A673 (cell line): ENCODE measurements around the gene GLTP. TPM values are rescaled to one million over a fixed set of nuclear protein-coding genes. Genes with fewer than 3 reads are reported as not detected.

ENCODE experiments used
- BruUV-seq: library from RNA; stranded (reverse); fragments of 400-500 nt; replicated peaks from 2 replicates; lab custom pipeline; 2021; lab: Mats Ljungman, UMichigan
- CTCF ChIA-PET: fragments of 300-600 bp; sonication (Branson Sonifier 250); formaldehyde crosslinking; loops from one replicate; lab custom pipeline; 2022; ENCODE audit warnings: antibody characterized with exemption; lab: Charles Lee
- POLR2A ChIA-PET: fragments of 300-600 bp; sonication (Branson Sonifier 250); formaldehyde crosslinking; loops from one replicate; lab custom pipeline; 2022; ENCODE audit warnings: antibody characterized with exemption; ENCODE audit not compliant: low non-redundant PET; lab: Charles Lee
- DNase-seq: peaks from one replicate; pipeline ENCODE4 v3.0.0-alpha.2; 2015; ENCODE audit warnings: low spot score
- H3K27ac ChIP-seq: fragments of 200-600 bp; sonication (generic); 2 replicates; pipeline ENCODE4 v1.5.1; 2016; ENCODE audit warnings: mixed run types, low read depth, mild to moderate bottlenecking, mixed read lengths, antibody characterized with exemption, low read length; ENCODE audit not compliant: poor library complexity, severe bottlenecking
- H3K27me3 ChIP-seq: fragments of 200-600 bp; sonication (generic); replicated peaks from 2 replicates; pipeline ENCODE4 v1.6.1; 2017; ENCODE audit warnings: mixed run types, low read depth, mild to moderate bottlenecking, mixed read lengths, antibody characterized with exemption, low read length; ENCODE audit not compliant: insufficient read depth, poor library complexity
- H3K36me3 ChIP-seq: fragments of 200-600 bp; sonication (generic); 2 replicates; pipeline ENCODE4 v1.6.1; 2016; ENCODE audit warnings: mixed run types, mild to moderate bottlenecking, mixed read lengths, antibody characterized with exemption, low read length; ENCODE audit not compliant: insufficient read depth, poor library complexity, severe bottlenecking
- H3K4me1 ChIP-seq: fragments of 200-600 bp; sonication (generic); 2 replicates; pipeline ENCODE4 v1.6.1; 2017; ENCODE audit warnings: mixed run types, mild to moderate bottlenecking, mixed read lengths, antibody characterized with exemption, low read length; ENCODE audit not compliant: insufficient read depth, poor library complexity, severe bottlenecking
- H3K4me3 ChIP-seq: fragments of 200-600 bp; sonication (generic); 2 replicates; pipeline ENCODE4 v1.5.1; 2016; ENCODE audit warnings: low read depth, mixed run types, mild to moderate bottlenecking, mixed read lengths, low read length; ENCODE audit not compliant: poor library complexity, severe bottlenecking
- H3K9me3 ChIP-seq: fragments of 200-600 bp; sonication (generic); 2 replicates; pipeline ENCODE4 v1.6.1; 2016; ENCODE audit warnings: mixed run types, low read depth, mild to moderate bottlenecking, mixed read lengths, antibody characterized with exemption, low read length; ENCODE audit not compliant: poor library complexity, severe bottlenecking
- EZH2 ChIP-seq: fragments of 200-600 bp; sonication (generic); IDR thresholded peaks from 2 replicates; pipeline ENCODE4 v1.6.1; 2017; ENCODE audit warnings: borderline replicate concordance, low read depth, mild to moderate bottlenecking, mixed read lengths, antibody characterized with exemption, low read length; ENCODE audit not compliant: poor library complexity, severe bottlenecking
- intact Hi-C: fragments of 100-400 bp; cut with micrococcal nuclease; formaldehyde crosslinking; loops from one replicate; pipeline ENCODE4 v1.10.0; 2022; ENCODE audit not compliant: unreplicated experiment
- total RNA-seq: library from RNA; stranded (reverse); gene quantifications from 2 replicates; pipeline ENCODE4 v1.2.3, GENCODE V29; 2021
- TF ChIP-seq, protein P1 (sequence below): fragments of 300-800, 200-600 bp; sonication (generic); conservative IDR thresholded peaks from 2 replicates; pipeline ENCODE4 v1.5.1; 2017; ENCODE audit warnings: low read depth, mild to moderate bottlenecking, antibody characterized with exemption, low read length, moderate library complexity, mixed read lengths

GLTP gene
- total RNA-seq, 1 experiment from 2014 or later: 20.2 TPM

DNA sequence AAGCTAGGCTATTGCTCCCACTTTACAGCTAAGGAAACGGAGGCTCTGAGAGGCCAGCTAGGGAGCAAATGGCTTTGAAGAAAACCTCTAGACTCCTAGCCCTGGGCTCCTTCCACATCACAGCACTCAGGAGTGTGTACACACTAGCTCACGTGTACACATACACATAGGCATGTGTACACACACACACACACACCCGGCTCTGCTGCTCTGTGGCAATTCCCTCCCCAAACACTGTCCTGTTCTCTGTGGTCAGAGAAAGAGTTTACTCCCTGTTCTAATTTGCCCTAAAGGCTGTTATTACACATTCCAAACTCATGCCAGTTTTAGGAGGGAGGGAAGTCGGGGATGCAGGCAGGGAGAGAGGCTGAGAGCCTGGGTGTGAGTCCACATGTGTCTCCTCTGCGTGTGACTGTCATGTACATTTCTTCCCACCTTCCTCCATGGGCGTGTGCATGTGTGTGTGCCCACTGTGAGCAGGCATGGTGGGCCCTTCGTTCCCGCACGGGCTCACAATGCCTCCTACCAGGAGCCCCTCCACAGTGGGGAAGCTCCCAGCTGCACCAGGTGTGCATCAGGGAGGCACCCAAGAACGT, 61.3 kb downstream of the GLTP start:
- Histone ChIP-seq H3K36me3 (no peaks in the 10 kb centered on the region), H3K4me1 (no peaks in the 10 kb centered on the region), H3K9me3 (no peaks in the 10 kb centered on the region), H3K27me3 (no peaks in the 10 kb centered on the region), H3K27ac (no peak overlapping the region), H3K4me3 (no peak overlapping the region)
- no TSS peak for BruUV-seq
- TF ChIP-seq, protein P1, sequence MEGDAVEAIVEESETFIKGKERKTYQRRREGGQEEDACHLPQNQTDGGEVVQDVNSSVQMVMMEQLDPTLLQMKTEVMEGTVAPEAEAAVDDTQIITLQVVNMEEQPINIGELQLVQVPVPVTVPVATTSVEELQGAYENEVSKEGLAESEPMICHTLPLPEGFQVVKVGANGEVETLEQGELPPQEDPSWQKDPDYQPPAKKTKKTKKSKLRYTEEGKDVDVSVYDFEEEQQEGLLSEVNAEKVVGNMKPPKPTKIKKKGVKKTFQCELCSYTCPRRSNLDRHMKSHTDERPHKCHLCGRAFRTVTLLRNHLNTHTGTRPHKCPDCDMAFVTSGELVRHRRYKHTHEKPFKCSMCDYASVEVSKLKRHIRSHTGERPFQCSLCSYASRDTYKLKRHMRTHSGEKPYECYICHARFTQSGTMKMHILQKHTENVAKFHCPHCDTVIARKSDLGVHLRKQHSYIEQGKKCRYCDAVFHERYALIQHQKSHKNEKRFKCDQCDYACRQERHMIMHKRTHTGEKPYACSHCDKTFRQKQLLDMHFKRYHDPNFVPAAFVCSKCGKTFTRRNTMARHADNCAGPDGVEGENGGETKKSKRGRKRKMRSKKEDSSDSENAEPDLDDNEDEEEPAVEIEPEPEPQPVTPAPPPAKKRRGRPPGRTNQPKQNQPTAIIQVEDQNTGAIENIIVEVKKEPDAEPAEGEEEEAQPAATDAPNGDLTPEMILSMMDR: no peak
- no peak for TF ChIP-seq EZH2
- POLR2A ChIA-PET: no interaction called here
- no peak for DNase-seq
- intact Hi-C loops: no loop called here
- CTCF ChIA-PET: no interaction called here

DNA sequence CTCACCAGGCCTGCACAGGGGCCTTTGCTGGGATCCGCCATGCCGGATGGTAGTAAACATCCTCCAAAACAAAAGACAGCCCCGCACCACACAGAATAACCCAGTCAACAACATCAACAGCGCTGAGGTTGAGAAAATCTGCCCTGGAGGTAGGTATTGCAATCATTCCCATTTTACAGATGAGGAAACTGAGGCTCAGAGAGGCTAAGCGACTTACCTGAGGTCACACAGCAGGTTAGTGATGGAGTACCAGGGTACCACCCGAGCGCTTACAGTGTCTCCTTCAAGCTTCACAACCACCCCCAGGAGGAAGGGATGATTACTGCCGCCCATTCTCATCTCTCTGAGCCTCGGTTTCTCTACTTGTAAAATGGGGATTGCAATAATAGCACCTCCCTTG, 62.1 kb downstream of the GLTP start:
- H3K27ac ChIP-seq: no peak overlapping the region
- no TSS peak for BruUV-seq
- H3K4me1 ChIP-seq: no peaks in the 10 kb centered on the region
- POLR2A ChIA-PET: no interaction called here
- no peak for DNase-seq
- H3K27me3 ChIP-seq: no peaks in the 10 kb centered on the region
- intact Hi-C loops: no loop called here
- CTCF ChIA-PET: no interaction called here
- no peak overlapping the region for H3K4me3 ChIP-seq
- no peaks in the 10 kb centered on the region for H3K36me3 ChIP-seq
- TF ChIP-seq, protein P1: no peak
- H3K9me3 ChIP-seq: no peaks in the 10 kb centered on the region

DNA sequence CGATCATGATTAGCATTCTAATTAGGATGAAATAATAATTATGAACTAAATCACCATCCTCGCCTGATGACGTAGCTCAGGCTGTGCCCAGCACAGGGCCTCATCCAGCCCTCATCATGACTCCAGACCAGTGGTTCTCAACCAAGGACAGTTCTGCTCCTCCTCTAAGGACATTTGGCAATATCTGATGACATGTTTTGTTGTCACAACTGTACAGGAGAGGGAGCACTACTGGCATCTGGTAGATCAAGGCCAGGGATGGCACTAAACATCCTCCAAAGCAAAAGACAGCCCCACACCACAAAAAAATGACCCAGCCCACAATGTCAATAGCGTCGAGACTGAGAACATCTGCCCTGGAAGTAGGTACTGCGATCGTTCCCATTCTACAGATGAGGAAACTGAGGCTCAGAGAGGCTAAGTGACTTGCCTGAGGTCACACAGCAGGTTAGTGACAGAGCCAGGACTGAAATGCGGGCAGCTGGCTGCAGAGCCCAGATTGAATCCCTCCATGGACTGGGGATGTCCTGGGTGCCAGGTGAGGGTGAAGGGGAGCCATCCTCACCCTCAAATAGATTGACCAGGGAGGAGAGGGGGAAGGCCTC, 62.6 kb downstream of the GLTP start:
- POLR2A ChIA-PET: no interaction called here
- Histone ChIP-seq H3K36me3 (no peaks in the 10 kb centered on the region), H3K27me3 (no peaks in the 10 kb centered on the region), H3K27ac (no peak overlapping the region), H3K4me3 (no peak overlapping the region), H3K9me3 (no peaks in the 10 kb centered on the region), H3K4me1 (no peaks in the 10 kb centered on the region)
- no TSS peak for BruUV-seq
- intact Hi-C loops: no loop called here
- TF ChIP-seq, protein P1: no peak
- TF ChIP-seq EZH2: no peak
- CTCF ChIA-PET: no interaction called here
- no peak for DNase-seq
